ENCODE measurements around the gene PTPRK. TPM values are rescaled to one million over a fixed set of nuclear protein-coding genes. Genes with fewer than 3 reads are reported as not detected.

PTPRK gene
- total RNA-seq, 1 experiment from 2014 or later, result 34.2 TPM

DNA sequence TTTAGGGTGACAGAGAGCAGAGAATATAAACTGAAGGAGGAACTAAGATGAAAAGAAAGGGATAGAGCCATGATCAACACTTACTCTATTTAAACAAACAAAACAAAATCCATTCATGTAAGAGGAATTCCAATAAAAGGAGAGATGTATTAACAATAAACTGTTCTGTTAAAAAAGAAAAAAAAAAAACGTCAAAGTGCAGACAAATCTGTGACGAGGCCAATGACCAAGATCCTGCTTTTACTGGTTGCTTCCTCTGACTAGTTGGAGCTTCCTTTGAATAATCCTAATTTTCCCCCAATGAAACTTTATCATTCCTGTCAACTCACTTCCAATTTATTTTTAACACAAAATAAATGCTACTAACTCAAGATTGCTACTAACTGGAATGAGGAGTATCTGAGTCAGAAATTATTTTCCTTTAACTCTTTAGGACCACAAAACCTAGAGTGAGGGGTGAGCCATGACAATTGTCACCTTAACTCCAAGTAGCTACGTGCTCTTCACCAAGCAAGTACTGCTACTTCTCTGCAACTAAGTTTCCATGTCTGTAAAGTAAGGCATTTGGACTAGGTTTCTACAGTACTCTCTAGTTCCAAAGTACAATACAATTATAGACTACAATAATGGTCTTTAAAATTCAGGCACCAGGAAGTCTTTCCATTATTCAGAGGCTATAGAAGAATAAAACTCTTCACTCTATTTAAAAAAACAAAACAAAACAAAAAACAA lies 152.0 kb downstream of the PTPRK start:
- CTCF ChIA-PET, result interaction anchor here (1.4 kb wide), 1 partner anchor 11 kb away, joined by 3 read pairs; no protein-coding TSS in a partner anchor
- peak overlapping the region; percentile 2; the same call in 1 of the 2 replicates for H3K4me2 ChIP-seq (ENCODE audit: low read length)
- no peaks in the 10 kb centered on the region for H3K9me2 ChIP-seq (ENCODE audit: insufficient read depth)
- no peak overlapping the region for H3K9ac ChIP-seq (ENCODE audit: low read length)
- H3K4me3 ChIP-seq (replicated peaks in 1 of 2; ENCODE audit: low read depth in 1 of 2, low read length in 2 of 2), result no peak overlapping the region
- no peaks in the 10 kb centered on the region for H3K27me3 ChIP-seq (ENCODE audit: insufficient read depth, low read length)
- BruUV-seq (replicated peaks), result no TSS peak
- no peaks in the 10 kb centered on the region for H3K36me3 ChIP-seq (ENCODE audit: control insufficient read depth in 1 of 2, insufficient read depth in 2 of 2, low read length in 2 of 2)
- peaks cover 9 to 16% of the 10 kb centered on the region in 2 experiments; a peak in 3 of 4 replicates for H3K4me1 ChIP-seq (ENCODE audit: control insufficient read depth in 1 of 2, insufficient read depth in 2 of 2, low read length in 2 of 2)
- intact Hi-C loops (cut with micrococcal nuclease), result no loop called here
- no peaks in the 10 kb centered on the region for H3K79me2 ChIP-seq (ENCODE audit: insufficient read depth, low read length)
- H4K20me1 ChIP-seq (ENCODE audit: insufficient read depth), result no peaks in the 10 kb centered on the region
- no peak overlapping the region for H2AFZ ChIP-seq (ENCODE audit: low read depth, low read length, poor library complexity, severe bottlenecking)
- no peak overlapping the region for H3K27ac ChIP-seq (ENCODE audit: low read depth, low read length)
- RAD21 ChIA-PET (ENCODE audit: low non-redundant PET in 1 of 2, low total read pairs in 2 of 2, uncharacterized antibody in 2 of 2, unreplicated experiment in 2 of 2), result no interaction called here
- ATAC-seq (no peak), DNase-seq (ENCODE audit: low read depth, low spot score) (no peak)
- TF ChIP-seq ZFX (IDR thresholded peaks at IDR 0.05) (no peak), EZH2 (IDR thresholded peaks at IDR 0.05) (no peak), REST (IDR thresholded peaks at IDR 0.05; ENCODE audit: low read depth) (no peak), SP1 (IDR thresholded peaks at IDR 0.05; ENCODE audit: low read depth) (no peak), RAD21 (IDR thresholded peaks at IDR 0.05; ENCODE audit: low read depth) (no peak), EZH2phosphoT487 (IDR thresholded peaks at IDR 0.05; ENCODE audit: borderline replicate concordance) (no peak), TCF7L2 (IDR thresholded peaks at IDR 0.05; ENCODE audit: borderline replicate concordance, extremely low read depth, insufficient read depth, insufficient read length) (no peak)
- TF ChIP-seq, protein P1, sequence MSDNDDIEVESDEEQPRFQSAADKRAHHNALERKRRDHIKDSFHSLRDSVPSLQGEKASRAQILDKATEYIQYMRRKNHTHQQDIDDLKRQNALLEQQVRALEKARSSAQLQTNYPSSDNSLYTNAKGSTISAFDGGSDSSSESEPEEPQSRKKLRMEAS (IDR thresholded peaks at IDR 0.05), result no peak
- no peaks in the 10 kb centered on the region for H3K9me3 ChIP-seq (ENCODE audit: control insufficient read depth in 1 of 2, insufficient read depth in 1 of 2, low read depth in 1 of 2, low read length in 2 of 2)
- POLR2A ChIA-PET, result no interaction called here
